Common myeloid progenitor, CD34-positive (primary cell): Measurements from ENCODE around the gene NUP58.

Experiments
- CTCF ChIA-PET: fragments of 350-600 bp; sonication (Branson Sonifier 250); formaldehyde crosslinking; loops from one replicate; lab custom pipeline; 2021; ENCODE audit warnings: antibody characterized with exemption; lab: Charles Lee
- POLR2A ChIA-PET: fragments of 350-600 bp; sonication (Branson Sonifier 250); formaldehyde crosslinking; loops from one replicate; lab custom pipeline; 2021; ENCODE audit warnings: antibody characterized with exemption; lab: Charles Lee
- DNase-seq, 3 donors: peaks; one replicate each; pipeline versions ENCODE4 v3.0.0 to v3.0.0-alpha.2; 2013
- H3K27ac ChIP-seq, 2 experiments: 1 replicate in 1 of 2; 2 replicates in 1 of 2; pipeline ENCODE4 v1.7.0; 2013; ENCODE audit warnings: inconsistent platforms in 2 of 2, low read length in 2 of 2, mild to moderate bottlenecking in 2 of 2, low read depth in 1 of 2, moderate library complexity in 1 of 2; ENCODE audit not compliant: severe bottlenecking in 2 of 2, insufficient read depth in 1 of 2, poor library complexity in 1 of 2
- H3K27me3 ChIP-seq, 5 experiments: replicated peaks in 2 of 5; 1 replicate in 3 of 5; 2 replicates in 2 of 5; pipeline versions ENCODE4 v1.6.1 to v1.7.0; 2013; ENCODE audit warnings: low read length in 4 of 5, mild to moderate bottlenecking in 2 of 5, moderate library complexity in 2 of 5, inconsistent platforms in 1 of 5; ENCODE audit not compliant: insufficient read depth in 5 of 5, control insufficient read depth in 4 of 5
- H3K36me3 ChIP-seq, 4 experiments: 1 replicate in 2 of 4; 2 replicates in 2 of 4; pipeline versions ENCODE4 v1.6.1 to v1.7.0; 2013; ENCODE audit warnings: low read length in 3 of 4, control low read depth in 1 of 4, mild to moderate bottlenecking in 1 of 4; ENCODE audit not compliant: control insufficient read depth in 4 of 4, insufficient read depth in 4 of 4
- H3K4me1 ChIP-seq, 4 experiments: 1 replicate in 3 of 4; 2 replicates in 1 of 4; pipeline versions ENCODE4 v1.6.1 to v1.7.1; 2013; ENCODE audit warnings: low read length in 3 of 4, mild to moderate bottlenecking in 3 of 4, control low read depth in 1 of 4, inconsistent platforms in 1 of 4, moderate library complexity in 1 of 4; ENCODE audit not compliant: control insufficient read depth in 4 of 4, insufficient read depth in 4 of 4; ENCODE audit errors: control extremely low read depth in 1 of 4
- H3K4me3 ChIP-seq, 7 experiments: 1 replicate in 4 of 7; 2 replicates in 3 of 7; pipeline versions ENCODE4 v1.5.1 to v1.7.0; 2013; ENCODE audit warnings: mild to moderate bottlenecking in 7 of 7, low read length in 6 of 7, moderate library complexity in 6 of 7, inconsistent platforms in 2 of 7, low read depth in 2 of 7, control low read depth in 1 of 7; ENCODE audit not compliant: insufficient read depth in 4 of 7, control insufficient read depth in 1 of 7; ENCODE audit errors: extremely low read depth in 1 of 7
- H3K9me3 ChIP-seq, 5 experiments: 1 replicate in 4 of 5; 2 replicates in 1 of 5; pipeline versions ENCODE4 v1.6.1 to v1.7.1; 2013; ENCODE audit warnings: low read length in 4 of 5, mild to moderate bottlenecking in 2 of 5, inconsistent platforms in 1 of 5, low read depth in 1 of 5, moderate library complexity in 1 of 5; ENCODE audit not compliant: control insufficient read depth in 4 of 5, insufficient read depth in 2 of 5; ENCODE audit errors: control extremely low read depth in 1 of 5
- WGBS: methylation state at CpG from one replicate; pipeline ENCODE4 v1.1.5; 2013; ENCODE audit not compliant: insufficient coverage; 5-methylcytosine and 5-hydroxymethylcytosine counted together

The NUP58 gene

DNA sequence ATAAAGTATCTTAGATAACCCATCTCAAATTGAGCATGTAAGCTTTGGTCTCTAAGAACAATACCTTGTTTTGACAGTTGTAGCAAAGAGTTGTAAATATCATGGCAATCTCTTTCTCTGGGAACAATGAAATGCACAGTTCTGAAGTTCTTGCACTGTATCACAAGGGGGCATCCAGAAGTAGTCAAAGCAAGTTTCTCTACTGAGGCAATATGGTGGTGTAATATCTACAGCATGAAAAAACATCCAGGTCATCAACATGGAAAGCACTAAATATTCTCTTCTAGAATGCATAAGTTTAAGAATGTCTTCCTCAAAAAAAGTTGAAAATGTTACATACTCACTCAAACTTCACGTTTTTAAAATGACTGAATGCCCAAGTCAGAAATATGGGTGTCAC lies 33.7 kb upstream of the NUP58 start:
- Histone ChIP-seq H3K4me3 (no peak overlapping the region), H3K27ac (no peak overlapping the region), H3K9me3 (no peaks in the 10 kb centered on the region), H3K27me3 (no peaks in the 10 kb centered on the region), H3K4me1 (no peaks in the 10 kb centered on the region), H3K36me3 (peaks cover 3 to 35% (median 24%) of the 10 kb centered on the region in 4 experiments)
- POLR2A ChIA-PET, result no interaction called here
- DNase-seq, result peak; percentile 38 to 63 (median 63)
- CTCF ChIA-PET, result interaction anchor here (1.0 to 1.8 kb wide), 5 partner anchors 13 to 109 kb away, joined by 3 to 10 read pairs (median 4); partner anchors contain the start of gene MTMR6
- 100% methylated on average over 1 of the region's 1 CpG for WGBS

DNA sequence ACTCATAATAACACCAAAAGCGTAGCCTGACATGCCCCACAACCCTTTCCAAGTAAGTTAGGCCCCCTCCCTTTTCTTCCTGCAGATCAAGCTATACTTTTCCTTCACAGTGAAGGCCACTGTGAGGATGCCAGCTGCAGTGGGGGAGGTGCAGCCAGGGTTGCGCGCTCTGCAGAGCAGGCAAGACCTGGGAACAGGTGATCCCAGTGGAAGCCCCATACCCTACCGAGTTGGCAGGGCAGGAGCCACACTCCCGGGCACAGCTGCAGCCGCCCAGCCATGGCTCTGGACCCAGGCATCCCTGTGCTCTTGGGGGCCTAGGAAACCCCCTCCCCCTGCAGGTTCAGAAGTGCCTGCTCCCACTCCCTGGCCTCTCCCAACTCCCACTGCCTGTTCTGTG lies 32.9 kb upstream of the NUP58 start:
- no peaks in the 10 kb centered on the region for H3K4me1 ChIP-seq
- ChIA-PET CTCF (interaction anchor here (1.0 to 1.6 kb wide), 6 partner anchors 9 to 108 kb away, joined by 3 to 5 read pairs (median 3); no protein-coding TSS in a partner anchor), POLR2A (no interaction called here)
- H3K27ac ChIP-seq, result no peak overlapping the region
- DNase-seq, result no peak
- H3K9me3 ChIP-seq, result no peaks in the 10 kb centered on the region
- no peak overlapping the region for H3K4me3 ChIP-seq
- WGBS, result 97% methylated on average over 4 of the region's 6 CpGs
- H3K36me3 ChIP-seq, result peaks cover 3 to 27% (median 22%) of the 10 kb centered on the region in 4 experiments
- no peaks in the 10 kb centered on the region for H3K27me3 ChIP-seq

DNA sequence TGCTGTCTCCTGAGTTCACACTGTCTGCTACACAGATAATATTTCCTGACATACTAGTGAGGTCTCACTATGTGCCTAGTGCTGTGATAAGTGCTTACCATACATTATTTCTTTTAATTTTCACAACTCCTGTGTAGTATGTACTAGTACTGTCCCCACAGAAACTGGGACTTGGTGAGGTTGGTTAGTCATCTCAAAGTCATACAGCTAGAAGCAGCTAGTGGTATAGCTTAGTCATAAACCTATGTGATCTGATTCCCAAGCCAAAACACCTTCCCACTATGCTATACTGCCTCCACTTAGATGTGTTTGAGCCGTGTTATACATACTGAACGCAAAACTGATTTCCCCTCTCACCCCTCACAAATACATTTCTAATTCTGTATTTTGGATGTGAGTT lies 24.7 kb upstream of the NUP58 start:
- H3K27ac ChIP-seq, result no peak overlapping the region
- no peaks in the 10 kb centered on the region for H3K9me3 ChIP-seq
- no peaks in the 10 kb centered on the region for H3K27me3 ChIP-seq
- H3K4me3 ChIP-seq, result no peak overlapping the region
- peaks cover 4 to 16% (median 11%) of the 10 kb centered on the region in 4 experiments for H3K4me1 ChIP-seq
- WGBS, result no CpG with 5 or more reads among the region's 2 CpGs
- H3K36me3 ChIP-seq, result peaks cover 3 to 5% (median 4%) of the 10 kb centered on the region in 4 experiments
- CTCF ChIA-PET, result interaction anchor here (0.9 kb wide), 1 partner anchor 13 kb away, joined by 3 read pairs; no protein-coding TSS in a partner anchor
- peak in 1 of 3 donors; percentile 17 for DNase-seq
- POLR2A ChIA-PET, result no interaction called here

DNA sequence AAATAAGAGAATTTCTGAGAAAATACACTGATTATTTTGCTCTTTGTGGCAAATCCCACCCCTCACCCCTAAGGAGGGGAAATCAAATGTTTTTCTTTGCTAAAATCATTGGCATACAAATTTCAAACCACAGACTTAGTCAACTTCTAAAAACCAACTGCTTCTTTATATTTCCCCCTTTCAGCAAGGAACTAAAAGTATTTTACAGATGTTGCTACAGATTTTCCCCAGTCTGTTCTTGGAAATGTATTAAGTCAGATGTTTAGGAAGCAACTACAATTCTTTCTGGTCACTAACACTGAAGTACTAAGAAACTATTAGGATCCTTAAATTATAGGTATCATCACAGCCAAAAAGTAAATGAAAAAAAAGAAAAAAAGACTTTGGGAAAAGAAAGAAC lies 21.0 kb upstream of the NUP58 start:
- H3K27me3 ChIP-seq, result no peaks in the 10 kb centered on the region
- H3K9me3 ChIP-seq, result no peaks in the 10 kb centered on the region
- no peak overlapping the region for H3K27ac ChIP-seq
- DNase-seq, result no peak
- H3K4me3 ChIP-seq, result no peak overlapping the region
- peaks cover 0 to 4% (median 0%) of the 10 kb centered on the region in 4 experiments for H3K36me3 ChIP-seq
- ChIA-PET POLR2A (no interaction called here), CTCF (interaction anchor here (0.6 to 0.9 kb wide), 2 partner anchors 19 to 96 kb away, joined by 3 read pairs; no protein-coding TSS in a partner anchor)
- peaks cover 4 to 23% (median 17%) of the 10 kb centered on the region in 4 experiments for H3K4me1 ChIP-seq

DNA sequence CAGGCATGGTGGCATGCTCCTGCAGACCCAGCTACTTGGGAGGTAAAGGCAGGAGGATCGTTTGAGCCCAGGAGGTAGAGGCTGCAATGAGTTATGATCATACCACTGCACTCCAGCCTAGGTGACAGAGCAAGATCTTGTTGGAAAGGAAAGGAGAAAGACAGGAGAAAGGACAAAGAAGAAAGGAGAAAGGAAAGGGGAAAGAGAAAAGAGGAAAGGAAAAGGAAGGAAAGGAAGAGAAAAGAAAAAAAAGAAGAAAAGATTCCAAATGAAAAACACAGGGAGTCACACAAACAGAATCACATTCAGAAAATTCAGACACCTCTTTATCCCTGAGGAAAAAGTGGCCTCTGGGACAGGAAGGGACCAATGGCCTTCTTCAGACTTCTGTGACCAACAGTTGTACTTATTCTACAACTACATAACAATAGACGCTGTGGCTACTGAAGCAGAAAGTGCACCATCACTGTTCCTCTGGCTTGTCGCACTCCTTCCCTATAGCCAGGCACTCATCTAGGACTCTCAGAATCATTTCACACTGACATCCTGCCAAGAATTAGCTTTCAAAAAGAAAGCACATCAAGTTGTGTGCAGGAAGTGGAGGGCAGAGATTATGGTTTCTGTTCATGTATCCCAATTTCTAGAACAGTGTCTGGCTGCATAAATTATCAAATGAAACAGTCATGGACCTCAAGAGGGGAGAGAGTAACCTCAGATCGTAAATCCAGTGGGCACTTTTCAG lies 20.1 kb upstream of the NUP58 start:
- no peak overlapping the region for H3K27ac ChIP-seq
- 43% methylated on average over 2 of the region's 4 CpGs for WGBS
- ChIA-PET CTCF (interaction anchor here (0.6 to 1.0 kb wide), 2 partner anchors 60 to 94 kb away, joined by 3 read pairs; no protein-coding TSS in a partner anchor), POLR2A (no interaction called here)
- H3K4me1 ChIP-seq, result peaks cover 10 to 30% (median 24%) of the 10 kb centered on the region in 4 experiments
- H3K9me3 ChIP-seq, result no peaks in the 10 kb centered on the region
- DNase-seq, result peak; percentile 84 to 96 (median 94)
- H3K27me3 ChIP-seq, result no peaks in the 10 kb centered on the region
- H3K4me3 ChIP-seq, result peak overlapping the region in 2 of 7 experiments; percentile 1 to 37
- H3K36me3 ChIP-seq, result peaks cover 0 to 4% (median 0%) of the 10 kb centered on the region in 4 experiments

DNA sequence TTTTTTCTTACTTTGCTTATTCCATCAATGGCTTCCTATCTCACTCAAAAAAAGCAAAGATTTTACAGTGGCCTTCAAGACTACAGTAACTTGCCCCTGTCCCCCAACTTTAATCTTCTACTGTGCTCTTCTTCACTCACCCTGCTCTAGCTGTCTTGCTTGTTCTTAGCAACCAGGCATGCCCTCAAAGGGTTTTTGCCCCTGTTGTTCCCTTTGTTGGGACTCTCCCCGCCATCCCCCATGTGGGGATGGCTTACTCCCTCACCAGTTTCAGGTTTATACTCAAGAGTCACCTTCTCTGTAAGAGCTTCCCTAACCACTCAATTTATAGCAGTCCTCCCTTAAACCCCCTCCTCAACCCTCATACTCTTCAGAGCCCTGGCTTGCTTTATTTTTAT lies 19.5 kb upstream of the NUP58 start:
- POLR2A ChIA-PET, result no interaction called here
- CTCF ChIA-PET, result interaction anchor here (0.6 to 1.1 kb wide), 3 partner anchors 15 to 93 kb away, joined by 3 read pairs; no protein-coding TSS in a partner anchor
- 71% methylated on average over 1 of the region's 1 CpG for WGBS
- no peaks in the 10 kb centered on the region for H3K27me3 ChIP-seq
- no peak for DNase-seq
- no peak overlapping the region for H3K27ac ChIP-seq
- H3K36me3 ChIP-seq, result peaks cover 0 to 4% (median 0%) of the 10 kb centered on the region in 4 experiments
- no peaks in the 10 kb centered on the region for H3K9me3 ChIP-seq
- peaks cover 11 to 34% (median 28%) of the 10 kb centered on the region in 4 experiments for H3K4me1 ChIP-seq
- H3K4me3 ChIP-seq, result peak overlapping the region in 2 of 7 experiments; percentile 1 to 37
